OCI-M2 (cell line): Measurements from ENCODE around the gene CTNNA3.

Experiments used
- DNase-seq: peaks from one replicate; lab custom pipeline; 2025; ENCODE audit not compliant: unreplicated experiment; lab: John Stamatoyannopoulos, UW

Gene CTNNA3

DNA sequence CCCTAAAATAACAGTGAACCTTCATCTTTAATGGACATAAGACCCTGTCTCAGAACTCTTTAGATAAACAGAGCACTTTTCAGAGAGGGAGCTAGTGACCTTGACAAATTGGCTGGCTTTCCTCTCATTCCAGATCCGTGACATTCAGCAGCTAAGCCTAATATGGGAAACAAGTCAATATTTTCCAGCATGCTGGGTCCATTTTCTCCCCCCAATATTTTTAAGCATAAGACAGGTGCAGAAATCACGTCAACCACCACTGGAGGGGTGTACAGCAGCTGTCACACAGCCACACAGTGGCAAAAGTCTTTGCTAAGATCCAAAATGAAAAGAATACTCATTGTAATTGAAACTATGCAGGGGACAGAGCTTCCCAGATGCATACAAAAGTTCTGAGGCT, 744.1 kb downstream of the CTNNA3 start:
- no peak for DNase-seq

DNA sequence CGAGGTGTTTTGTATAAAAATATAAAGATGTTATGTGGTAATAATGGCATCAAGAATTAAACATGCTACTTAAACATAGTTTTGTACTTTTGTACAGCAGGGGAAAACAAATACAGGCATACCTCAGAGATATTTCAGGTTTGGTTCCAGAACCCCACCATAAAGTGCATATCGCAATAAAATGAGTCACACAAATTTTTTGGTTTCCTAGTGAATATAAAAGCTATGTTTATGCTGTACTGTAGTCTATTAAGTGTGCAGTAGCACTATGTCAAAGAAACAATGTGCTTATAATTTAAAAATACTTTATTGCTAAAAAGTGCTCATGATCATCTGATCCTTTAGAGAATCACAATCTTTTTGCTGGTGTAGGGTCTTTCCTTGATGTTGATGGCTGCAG, 752.4 kb downstream of the CTNNA3 start:
- DNase-seq = no peak

DNA sequence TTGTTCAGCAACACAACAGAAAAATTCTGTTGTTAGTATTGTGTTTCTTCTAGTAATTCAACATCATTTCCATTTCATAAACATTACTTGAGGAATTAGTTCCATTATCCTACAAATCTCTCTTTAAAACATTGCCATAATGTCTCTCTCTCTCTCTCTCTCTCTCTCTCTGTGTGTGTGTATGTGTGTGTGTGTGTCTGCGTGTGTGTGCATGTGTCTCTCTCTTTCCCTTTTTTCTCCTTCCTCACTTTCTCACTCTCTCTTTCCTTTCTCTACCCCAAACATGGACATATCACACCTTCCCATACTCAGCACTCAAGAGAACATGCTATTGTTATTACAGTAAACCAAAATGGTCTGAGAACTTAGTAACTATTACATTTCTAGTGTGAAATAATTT, 753.6 kb downstream of the CTNNA3 start:
- no peak for DNase-seq

DNA sequence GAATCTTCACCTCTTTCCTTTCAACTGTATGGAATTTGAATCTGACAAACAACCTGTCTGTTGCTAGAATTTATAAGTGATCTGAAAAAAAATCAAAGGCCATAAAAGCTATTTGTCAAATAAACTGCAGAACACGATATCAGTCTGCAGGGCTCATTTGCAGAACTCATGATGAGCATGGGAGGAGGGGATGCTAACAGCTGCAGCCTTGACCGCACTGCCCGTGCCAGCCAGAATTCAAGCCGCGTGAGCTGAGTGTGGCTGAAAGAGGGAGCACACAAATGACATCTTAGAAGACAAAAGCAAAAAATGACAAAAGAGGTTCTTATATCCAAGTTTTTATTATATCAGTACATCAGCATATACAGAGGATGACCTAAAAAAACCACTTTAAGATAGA, 754.5 kb downstream of the CTNNA3 start:
- DNase-seq = no peak

DNA sequence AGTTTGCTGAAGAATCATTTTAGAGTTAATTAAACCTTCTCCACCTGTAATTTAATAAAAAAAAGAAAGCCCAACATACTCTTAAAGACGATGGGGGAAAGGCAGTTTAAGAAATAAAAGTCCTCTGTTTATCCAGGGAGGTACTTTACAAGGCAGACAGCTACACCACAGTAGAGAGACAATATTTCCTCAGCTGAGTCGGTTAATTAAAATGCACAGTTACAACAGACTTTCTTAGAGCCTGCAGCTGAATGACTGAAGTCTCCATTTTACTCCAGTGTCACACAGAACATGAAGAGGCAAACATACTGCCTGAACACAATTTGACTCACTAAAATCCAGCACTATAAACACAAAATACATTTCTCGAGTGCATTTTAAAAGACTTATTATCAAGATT, 755.0 kb downstream of the CTNNA3 start:
- no peak for DNase-seq

DNA sequence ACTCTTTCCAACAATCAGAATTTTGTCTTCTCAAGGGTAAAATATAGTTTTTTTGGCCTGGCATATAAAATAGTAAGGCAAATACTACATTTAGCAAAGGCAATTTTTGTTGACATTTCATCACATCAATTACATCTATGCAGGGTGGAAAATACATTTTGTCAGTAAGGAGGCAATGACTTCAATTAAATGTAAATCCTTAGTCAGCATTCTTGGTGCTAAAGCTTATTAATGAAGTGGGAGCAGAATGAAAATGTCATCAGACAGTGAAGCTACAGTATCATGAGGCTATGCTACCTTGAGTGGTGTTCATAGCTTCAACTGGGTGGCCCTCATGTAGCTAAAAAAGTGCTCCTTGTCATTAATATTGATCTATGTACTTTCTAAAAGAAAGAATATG, 761.3 kb downstream of the CTNNA3 start:
- DNase-seq = no peak

DNA sequence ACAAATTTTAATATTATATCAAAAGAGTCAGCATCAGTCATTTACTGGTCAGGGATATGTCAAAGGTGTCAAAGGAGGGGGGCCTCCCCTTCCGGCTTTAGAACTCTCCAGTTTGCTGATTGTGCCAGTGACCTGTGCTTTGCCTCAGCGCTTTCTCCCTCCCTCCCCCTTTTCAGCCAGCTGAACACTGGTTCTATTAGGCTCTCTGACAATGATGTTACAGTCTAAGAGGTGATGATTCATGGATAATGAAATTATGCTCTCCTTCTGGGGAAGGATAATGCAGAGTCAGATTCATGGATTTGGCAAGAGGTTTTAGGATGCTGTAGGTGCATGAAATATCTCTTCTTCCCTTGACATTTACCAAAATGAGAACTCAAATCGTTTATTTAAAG, 764.0 kb downstream of the CTNNA3 start:
- no peak for DNase-seq

DNA sequence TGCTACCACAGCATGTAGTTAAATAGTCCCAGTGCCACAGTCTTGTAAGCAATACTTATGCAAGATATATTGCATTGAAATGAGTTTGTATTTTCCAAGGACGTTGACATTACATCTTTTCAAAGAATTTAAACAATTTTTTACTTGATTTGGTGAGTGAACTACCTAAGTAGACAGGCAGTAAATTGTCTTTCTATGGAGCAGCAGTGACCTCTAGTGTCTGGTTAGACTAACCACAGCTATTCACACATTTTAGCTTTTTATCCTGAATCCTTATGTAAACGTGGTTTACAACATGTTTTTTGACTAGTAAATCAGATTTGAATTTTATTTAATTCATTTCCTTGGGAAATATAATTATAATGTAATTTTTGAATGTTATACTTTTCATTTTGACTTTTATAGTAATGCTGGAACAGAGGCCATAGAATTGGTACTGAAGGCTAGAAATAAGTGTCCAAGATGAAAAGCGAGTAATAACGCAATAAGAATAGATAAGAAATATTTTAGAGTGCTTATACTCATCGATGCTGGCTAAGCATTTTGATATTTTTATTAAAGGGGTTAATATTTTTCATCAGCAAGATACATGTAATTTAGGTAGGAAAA, 764.6 kb downstream of the CTNNA3 start:
- no peak for DNase-seq

DNA sequence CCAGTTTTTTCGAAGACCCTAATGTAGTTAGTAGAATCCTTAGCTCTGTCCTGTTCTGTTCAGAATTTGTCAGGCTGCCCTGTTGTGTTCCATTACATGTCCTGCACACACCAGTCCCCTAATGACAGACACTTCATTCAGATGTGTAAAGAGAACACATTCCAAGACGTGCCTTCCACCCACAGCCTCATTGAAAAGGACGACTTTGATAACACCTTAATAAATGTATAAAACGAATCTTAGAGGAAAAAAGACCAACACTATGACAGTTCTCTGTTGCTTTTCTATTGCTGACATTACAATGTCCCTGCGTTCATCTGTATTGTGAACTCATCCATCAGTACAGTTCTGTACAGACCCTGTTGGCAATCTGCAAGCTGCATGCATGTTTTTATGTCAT, 766.6 kb downstream of the CTNNA3 start:
- DNase-seq = no peak

DNA sequence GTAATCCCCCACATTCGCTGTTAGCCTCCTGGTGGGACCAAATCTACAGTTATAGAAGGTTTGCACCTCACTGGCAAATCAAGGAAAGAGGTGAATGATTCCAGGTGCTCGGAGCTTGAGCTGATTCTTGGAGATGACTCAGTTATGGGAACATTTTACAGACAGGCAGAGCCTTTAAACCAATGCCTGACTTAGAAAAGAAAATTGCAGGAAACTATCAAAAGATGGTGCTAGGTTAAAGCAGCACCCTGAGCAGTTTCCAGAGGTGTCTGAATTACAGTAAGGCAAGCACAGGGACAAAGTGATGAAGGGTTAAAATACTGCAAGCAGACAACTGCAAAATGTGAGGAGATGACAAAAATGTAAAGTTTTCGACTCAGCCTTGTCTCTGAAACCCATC, 767.2 kb downstream of the CTNNA3 start:
- no peak for DNase-seq

DNA sequence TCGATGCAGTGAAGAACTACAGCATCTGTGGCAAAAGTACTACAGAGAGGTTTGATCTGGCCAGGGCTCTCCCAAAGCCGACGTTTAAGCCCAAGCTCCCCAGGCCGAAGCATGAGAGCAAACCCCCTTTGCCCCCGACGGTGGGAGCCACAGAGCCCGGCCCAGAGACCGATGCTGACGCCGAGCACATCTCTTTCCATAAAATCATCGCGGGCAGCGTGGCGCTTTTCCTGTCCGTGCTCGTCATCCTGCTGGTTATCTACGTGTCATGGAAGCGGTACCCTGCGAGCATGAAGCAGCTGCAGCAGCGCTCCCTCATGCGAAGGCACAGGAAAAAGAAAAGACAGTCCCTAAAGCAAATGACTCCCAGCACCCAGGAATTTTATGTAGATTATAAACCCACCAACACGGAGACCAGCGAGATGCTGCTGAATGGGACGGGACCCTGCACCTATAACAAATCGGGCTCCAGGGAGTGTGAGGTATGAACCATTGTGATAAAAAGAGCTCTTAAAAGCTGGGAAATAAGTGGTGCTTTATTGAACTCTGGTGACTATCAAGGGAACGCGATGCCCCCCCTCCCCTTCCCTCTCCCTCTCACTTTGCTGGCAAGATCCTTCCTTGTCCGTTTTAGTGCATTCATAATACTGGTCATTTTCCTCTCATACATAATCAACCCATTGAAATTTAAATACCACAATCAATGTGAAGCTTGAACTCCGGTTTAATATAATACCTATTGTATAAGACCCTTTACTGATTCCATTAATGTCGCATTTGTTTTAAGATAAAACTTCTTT, 767.8 kb downstream of the CTNNA3 start:
- DNase-seq = no peak

DNA sequence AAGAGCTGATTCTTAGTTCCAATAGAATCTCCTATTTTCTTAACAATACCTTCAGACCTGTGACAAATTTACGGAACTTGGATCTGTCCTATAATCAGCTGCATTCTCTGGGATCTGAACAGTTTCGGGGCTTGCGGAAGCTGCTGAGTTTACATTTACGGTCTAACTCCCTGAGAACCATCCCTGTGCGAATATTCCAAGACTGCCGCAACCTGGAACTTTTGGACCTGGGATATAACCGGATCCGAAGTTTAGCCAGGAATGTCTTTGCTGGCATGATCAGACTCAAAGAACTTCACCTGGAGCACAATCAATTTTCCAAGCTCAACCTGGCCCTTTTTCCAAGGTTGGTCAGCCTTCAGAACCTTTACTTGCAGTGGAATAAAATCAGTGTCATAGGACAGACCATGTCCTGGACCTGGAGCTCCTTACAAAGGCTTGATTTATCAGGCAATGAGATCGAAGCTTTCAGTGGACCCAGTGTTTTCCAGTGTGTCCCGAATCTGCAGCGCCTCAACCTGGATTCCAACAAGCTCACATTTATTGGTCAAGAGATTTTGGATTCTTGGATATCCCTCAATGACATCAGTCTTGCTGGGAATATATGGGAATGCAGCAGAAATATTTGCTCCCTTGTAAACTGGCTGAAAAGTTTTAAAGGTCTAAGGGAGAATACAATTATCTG, 768.6 kb downstream of the CTNNA3 start:
- DNase-seq = no peak

DNA sequence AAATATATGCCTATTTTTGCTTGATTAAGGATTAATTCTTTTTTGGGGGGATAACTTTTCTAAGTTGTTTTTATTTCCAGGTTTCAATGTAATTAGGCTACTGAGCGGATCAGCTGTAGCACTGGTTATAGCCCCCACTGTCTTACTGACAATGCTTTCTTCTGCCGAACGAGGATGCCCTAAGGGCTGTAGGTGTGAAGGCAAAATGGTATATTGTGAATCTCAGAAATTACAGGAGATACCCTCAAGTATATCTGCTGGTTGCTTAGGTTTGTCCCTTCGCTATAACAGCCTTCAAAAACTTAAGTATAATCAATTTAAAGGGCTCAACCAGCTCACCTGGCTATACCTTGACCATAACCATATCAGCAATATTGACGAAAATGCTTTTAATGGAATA, 769.2 kb downstream of the CTNNA3 start:
- no peak for DNase-seq

DNA sequence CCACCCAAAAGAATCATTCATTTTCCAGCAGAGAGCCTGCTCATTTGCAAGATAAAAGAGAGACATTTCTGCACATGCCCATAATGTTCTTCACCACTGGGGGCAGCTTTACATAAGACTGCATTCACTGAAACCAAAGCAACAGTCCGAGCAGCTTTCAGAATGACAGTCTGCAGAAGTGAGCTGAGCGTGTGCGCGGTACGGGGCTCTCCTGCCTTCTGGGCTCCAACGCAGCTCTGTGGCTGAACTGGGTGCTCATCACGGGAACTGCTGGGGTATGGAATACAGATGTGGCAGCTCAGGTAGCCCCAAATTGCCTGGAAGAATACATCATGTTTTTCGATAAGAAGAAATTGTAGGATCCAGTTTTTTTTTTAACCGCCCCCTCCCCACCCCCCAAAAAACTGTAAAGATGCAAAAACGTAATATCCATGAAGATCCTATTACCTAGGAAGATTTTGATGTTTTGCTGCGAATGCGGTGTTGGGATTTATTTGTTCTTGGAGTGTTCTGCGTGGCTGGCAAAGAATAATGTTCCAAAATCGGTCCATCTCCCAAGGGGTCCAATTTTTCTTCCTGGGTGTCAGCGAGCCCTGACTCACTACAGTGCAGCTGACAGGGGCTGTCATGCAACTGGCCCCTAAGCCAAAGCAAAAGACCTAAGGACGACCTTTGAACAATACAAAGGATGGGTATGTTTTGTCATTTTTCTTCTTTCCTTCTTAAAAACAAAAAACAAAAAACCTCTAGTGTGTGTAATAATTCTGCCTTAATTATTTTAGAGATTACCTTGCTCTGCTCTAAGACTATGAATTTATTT, 769.9 kb downstream of the CTNNA3 start, which contains the start of gene LRRTM3:
Gene LRRTM3 (plus strand): TSS at position 141 of the 820 bp plus-strand sequence.
- no peak for DNase-seq

DNA sequence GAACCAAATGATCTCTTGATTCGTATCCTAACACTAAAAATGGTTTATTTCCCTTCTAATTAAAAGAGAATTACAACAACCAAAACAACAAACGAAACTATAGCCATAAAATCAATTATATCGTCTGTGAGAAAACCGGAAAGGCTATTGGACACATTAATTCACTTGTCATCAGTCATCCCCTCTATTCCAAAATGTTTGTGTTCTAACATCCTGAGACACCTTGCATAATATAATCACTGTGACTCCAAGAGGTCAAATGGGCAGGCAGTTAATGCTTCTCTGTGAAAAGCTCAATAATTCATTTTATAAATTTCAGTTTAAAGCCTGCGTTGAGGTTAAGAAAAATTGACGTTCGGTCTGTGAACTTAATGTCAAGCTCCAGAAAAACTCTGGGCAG, 770.6 kb downstream of the CTNNA3 start:
- DNase-seq = no peak

DNA sequence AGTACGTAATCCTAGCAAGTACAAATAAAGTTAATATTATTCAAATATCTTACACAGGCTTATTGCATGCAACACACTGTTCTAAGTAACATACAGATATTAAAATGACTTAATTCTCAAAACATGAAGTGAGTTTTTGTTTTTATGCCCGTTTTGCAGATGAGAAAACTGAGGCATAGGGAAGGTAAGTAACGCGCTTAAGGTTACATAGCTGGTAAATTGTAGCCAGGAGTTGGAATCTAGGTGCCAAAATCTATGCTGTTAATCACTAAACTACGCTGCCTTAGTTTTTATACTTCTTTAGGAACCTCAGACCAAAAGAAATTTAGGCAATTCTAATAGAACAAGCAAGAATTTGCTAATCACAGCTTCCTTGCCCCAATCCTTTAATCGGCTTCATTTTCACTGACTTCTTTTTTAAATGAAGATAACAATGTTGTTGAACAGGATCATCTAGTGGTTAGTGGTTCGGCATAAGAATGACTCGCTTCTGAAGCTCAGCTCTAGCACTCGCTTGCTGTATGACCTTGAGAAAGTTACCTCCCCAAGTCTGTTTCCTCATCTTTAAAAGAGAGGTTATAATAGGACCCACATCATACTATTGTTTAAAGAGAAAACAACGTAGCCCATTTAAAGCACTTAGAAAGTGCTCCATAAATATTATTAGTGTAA, 771.2 kb downstream of the CTNNA3 start:
- no peak for DNase-seq

DNA sequence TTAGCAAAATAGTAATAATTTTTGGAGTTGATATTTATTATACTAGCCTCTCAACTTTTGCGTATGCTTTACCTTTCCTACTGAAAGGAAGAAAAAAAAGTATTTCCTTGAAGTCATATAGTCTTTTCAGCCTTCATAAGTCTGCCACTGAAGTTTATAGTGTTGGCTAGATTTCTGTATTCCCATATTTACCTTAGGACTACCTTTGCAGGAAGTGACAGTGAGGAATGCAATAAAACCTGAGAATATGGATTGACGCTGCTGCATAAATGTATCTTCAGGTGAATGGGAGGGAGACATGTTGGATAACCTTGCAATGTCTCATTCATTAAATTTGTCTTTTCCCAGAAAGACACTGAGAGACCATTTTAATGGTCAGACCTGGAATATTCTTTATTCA, 776.7 kb downstream of the CTNNA3 start:
- DNase-seq = no peak

DNA sequence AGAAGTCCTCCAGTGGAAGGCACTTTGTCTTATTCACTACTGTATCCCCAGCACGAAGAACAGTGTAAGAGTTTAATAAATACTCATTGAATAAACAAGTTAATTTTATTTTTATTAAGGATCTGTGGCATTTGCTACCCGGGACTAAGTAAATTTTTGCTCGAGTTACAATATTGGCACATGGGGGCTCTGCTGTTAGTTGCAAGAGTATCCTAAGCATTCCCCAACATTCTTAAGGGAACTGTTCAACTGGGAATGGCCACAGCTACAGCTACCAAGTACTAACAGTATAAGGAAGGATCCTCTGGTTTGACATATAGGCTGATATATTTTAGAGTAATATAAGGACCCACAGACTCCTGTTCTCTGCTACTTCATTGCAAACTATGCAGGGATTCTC, 778.9 kb downstream of the CTNNA3 start:
- no peak for DNase-seq

DNA sequence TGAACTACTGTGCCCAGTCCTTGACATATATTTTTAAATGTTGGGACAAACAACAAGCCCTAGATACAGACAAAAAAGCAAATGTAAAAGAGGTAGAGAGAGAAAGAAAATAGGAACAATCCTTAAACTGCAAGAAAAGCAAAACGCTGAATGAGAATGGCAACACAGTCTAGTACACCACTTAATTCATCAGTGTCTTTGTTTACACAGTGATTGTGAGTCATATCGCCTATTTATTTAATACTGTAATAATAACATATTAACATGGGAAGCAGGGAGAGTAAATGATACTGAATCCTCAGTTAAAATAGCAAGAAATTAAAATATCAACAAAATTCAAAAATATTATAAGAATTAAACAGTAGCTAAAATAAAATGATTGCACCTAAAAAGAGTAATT, 780.0 kb downstream of the CTNNA3 start:
- no peak for DNase-seq

DNA sequence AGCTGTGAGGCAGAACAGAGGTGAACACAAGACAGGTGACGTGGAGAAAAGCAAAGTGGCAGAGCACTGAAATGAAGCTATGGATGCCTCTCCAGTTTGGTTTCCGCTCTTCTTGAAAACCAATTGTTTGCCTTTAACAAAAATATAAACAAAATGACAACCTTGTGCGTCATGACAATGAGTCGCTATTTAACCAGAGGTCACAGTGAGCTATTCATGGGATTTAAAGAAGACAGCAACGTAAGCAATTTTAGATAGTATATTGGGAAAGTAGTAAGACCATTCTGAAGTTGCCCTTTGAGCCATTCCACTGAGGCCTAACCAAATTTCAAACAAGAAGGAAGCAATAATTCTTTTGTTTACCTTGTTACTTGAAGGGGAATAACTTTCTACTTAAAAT, 785.3 kb downstream of the CTNNA3 start:
- DNase-seq = no peak

DNA sequence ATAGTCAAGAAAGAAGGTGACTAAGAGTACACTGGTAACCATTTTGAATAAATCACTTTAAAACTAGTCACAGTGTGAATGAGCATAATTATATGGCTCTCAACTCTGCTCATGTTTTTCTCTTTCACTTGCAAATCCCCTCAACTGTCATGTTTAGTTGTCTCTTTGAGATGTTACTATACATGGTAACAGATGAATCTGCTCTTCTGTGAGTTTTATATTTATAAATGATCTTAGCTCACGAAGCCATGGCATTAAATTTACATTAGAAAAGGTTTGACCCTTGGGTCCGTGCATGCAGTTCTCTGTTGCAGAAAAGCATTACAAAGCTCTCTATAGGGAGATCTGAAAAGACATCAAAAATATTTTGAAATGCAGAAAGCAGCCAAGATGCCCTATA, 803.1 kb downstream of the CTNNA3 start:
- no peak for DNase-seq
